PC-9 (cell line): ENCODE results near the gene IVD.

Experiments used
- CTCF ChIP-seq: fragments of 200-600 bp; sonication (generic); conservative IDR thresholded peaks from 2 replicates; pipeline ENCODE4 v1.6.1; 2017; ENCODE audit warnings: mixed run types, antibody characterized with exemption, mild to moderate bottlenecking, moderate library complexity
- EZH2 ChIP-seq: fragments of 200-600 bp; sonication (generic); IDR thresholded peaks from 2 replicates; pipeline ENCODE4 v1.8.0; 2017; ENCODE audit warnings: antibody characterized with exemption, low read depth

- TF ChIP-seq EZH2 (no peak), CTCF (no peak)
Measured at GRCh38 chr15:40439960-40440742, 34.6 kb downstream of the IVD start.
